MM.1S (cell line): ENCODE results near the gene CABLES1.

Experiments used
- DNase-seq: peaks from one replicate; pipeline ENCODE4 v3.0.0-alpha.2; 2015
- H2AFZ ChIP-seq: fragments of 300-600 bp; sonication (generic); 2 replicates; pipeline ENCODE4 v1.6.0; 2016; ENCODE audit warnings: antibody characterized with exemption, low read length
- H3F3A ChIP-seq: fragments of 300-600 bp; sonication (generic); 2 replicates; pipeline ENCODE4 v1.6.1; 2016; ENCODE audit warnings: mild to moderate bottlenecking, antibody characterized with exemption, low read length, moderate library complexity, mixed read lengths; ENCODE audit not compliant: insufficient read depth
- H3K27ac ChIP-seq: fragments of 300-600 bp; sonication (generic); 2 replicates; pipeline ENCODE4 v1.5.1; 2016; ENCODE audit warnings: mild to moderate bottlenecking, low read length
- H3K27me3 ChIP-seq: fragments of 300-600 bp; sonication (generic); replicated peaks from 2 replicates; pipeline ENCODE4 v1.6.0; 2016; ENCODE audit warnings: low read length; ENCODE audit not compliant: insufficient read depth
- H3K36me3 ChIP-seq: fragments of 300-600 bp; sonication (generic); replicated peaks from 2 replicates; pipeline ENCODE4 v1.6.1; 2016; ENCODE audit warnings: mild to moderate bottlenecking, low read length, mixed read lengths; ENCODE audit not compliant: insufficient read depth
- H3K4me1 ChIP-seq: fragments of 300-600 bp; sonication (generic); 2 replicates; pipeline ENCODE4 v1.6.1; 2016; ENCODE audit warnings: low read length, mixed read lengths
- H3K4me2 ChIP-seq: fragments of 300-600 bp; sonication (generic); 2 replicates; pipeline ENCODE4 v1.6.0; 2016; ENCODE audit warnings: low read depth, low read length
- H3K4me3 ChIP-seq: fragments of 300-600 bp; sonication (generic); 2 replicates; pipeline ENCODE4 v1.5.1; 2016; ENCODE audit warnings: low read length, mixed read lengths
- H3K79me2 ChIP-seq: fragments of 300-600 bp; sonication (generic); 2 replicates; pipeline ENCODE4 v1.6.1; 2016; ENCODE audit warnings: mixed run types, low read length, mixed read lengths
- H3K9ac ChIP-seq: fragments of 300-600 bp; sonication (generic); 2 replicates; pipeline ENCODE4 v1.6.1; 2016; ENCODE audit warnings: low read length, mixed read lengths
- H3K9me2 ChIP-seq: fragments of 300-600 bp; sonication (generic); replicated peaks from 2 replicates; pipeline ENCODE4 v1.6.1; 2016; ENCODE audit warnings: mild to moderate bottlenecking, low read length, mixed read lengths; ENCODE audit not compliant: insufficient read depth
- H3K9me3 ChIP-seq: fragments of 300-600 bp; sonication (generic); replicated peaks from 2 replicates; pipeline ENCODE4 v1.6.1; 2016; ENCODE audit warnings: mild to moderate bottlenecking, low read length, mixed read lengths; ENCODE audit not compliant: insufficient read depth
- H4K20me1 ChIP-seq: fragments of 300-600 bp; sonication (generic); 2 replicates; pipeline ENCODE4 v1.6.1; 2016; ENCODE audit warnings: mild to moderate bottlenecking, low read length, moderate library complexity, mixed read lengths; ENCODE audit not compliant: insufficient read depth
- CTCF ChIP-seq: fragments of 300-600 bp; sonication (generic); IDR thresholded peaks from 2 replicates; pipeline ENCODE4 v1.5.1; 2016; ENCODE audit warnings: antibody characterized with exemption, low read length, mixed read lengths
- EZH2 ChIP-seq: fragments of 300-600 bp; sonication (generic); optimal IDR thresholded peaks from 2 replicates; pipeline ENCODE3; 2017; ENCODE audit warnings: low read depth, mild to moderate bottlenecking, antibody characterized with exemption, low read length, mixed read lengths
- EZH2phosphoT487 ChIP-seq: fragments of 300-600 bp; sonication (generic); IDR thresholded peaks from 2 replicates; pipeline ENCODE4 v1.6.1; 2018; ENCODE audit warnings: antibody characterized with exemption, low read length

The CABLES1 gene

GRCh38 chr18:23179416-23179815 lies 44.1 kb downstream of the CABLES1 start:
- Histone ChIP-seq H3K4me3 (no peak overlapping the region), H4K20me1 (no peaks in the 10 kb centered on the region), H3K27ac (no peak overlapping the region), H2AFZ (no peak overlapping the region), H3K9me2 (no peaks in the 10 kb centered on the region), H3K9ac (no peak overlapping the region), H3K79me2 (peaks cover 97% of the 10 kb centered on the region), H3K4me1 (no peaks in the 10 kb centered on the region), H3K4me2 (no peak overlapping the region), H3K9me3 (no peaks in the 10 kb centered on the region), H3K36me3 (peaks cover 3% of the 10 kb centered on the region; the same call in 1 of the 2 replicates), H3F3A (no peaks in the 10 kb centered on the region), H3K27me3 (no peaks in the 10 kb centered on the region)
- no peak for DNase-seq
- TF ChIP-seq EZH2phosphoT487, result no peak
- no peak for TF ChIP-seq CTCF
- no peak for TF ChIP-seq EZH2

DNA sequence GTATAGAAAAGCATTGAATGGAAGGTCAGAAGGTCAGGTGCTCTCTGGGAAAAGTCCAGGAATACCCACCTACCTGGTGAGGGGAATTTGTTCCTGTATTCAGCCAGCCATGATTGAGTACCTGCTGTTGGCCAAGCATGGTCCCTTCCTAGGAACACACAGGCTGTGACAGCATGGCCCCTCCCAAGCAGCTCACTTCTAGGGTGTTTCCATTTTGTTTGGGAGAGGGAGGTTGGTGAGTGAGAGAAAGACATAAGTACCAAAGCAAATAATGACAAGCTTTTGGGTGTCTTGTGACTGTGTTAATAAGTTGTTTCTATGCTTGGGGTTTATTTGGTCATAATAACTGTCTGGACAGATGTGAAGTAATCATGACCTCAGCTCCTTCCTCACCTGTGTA lies 46.3 kb downstream of the CABLES1 start:
- Histone ChIP-seq H3K9ac (no peak overlapping the region), H3K27ac (no peak overlapping the region), H3K27me3 (no peaks in the 10 kb centered on the region), H3K4me3 (no peak overlapping the region), H2AFZ (no peak overlapping the region), H3K9me2 (no peaks in the 10 kb centered on the region), H3K9me3 (no peaks in the 10 kb centered on the region), H4K20me1 (no peaks in the 10 kb centered on the region), H3K4me2 (no peak overlapping the region), H3K4me1 (no peaks in the 10 kb centered on the region), H3K36me3 (0 out of 2 replicates have a peak, but pooled peaks cover 3% of the 10 kb centered on the region), H3F3A (no peaks in the 10 kb centered on the region), H3K79me2 (peaks cover 98% of the 10 kb centered on the region)
- DNase-seq, result no peak
- TF ChIP-seq CTCF, result no peak

GRCh38 chr18:23182606-23183005 lies 47.3 kb downstream of the CABLES1 start:
- DNase-seq, result no peak
- Histone ChIP-seq H3K27ac (no peak overlapping the region), H4K20me1 (no peaks in the 10 kb centered on the region), H2AFZ (no peak overlapping the region), H3K4me2 (no peak overlapping the region), H3K4me3 (no peak overlapping the region), H3K27me3 (no peaks in the 10 kb centered on the region), H3K36me3 (no peaks in the 10 kb centered on the region), H3K9me3 (no peaks in the 10 kb centered on the region), H3K9me2 (no peaks in the 10 kb centered on the region), H3K79me2 (peaks cover 97% of the 10 kb centered on the region), H3K9ac (no peak overlapping the region), H3F3A (no peaks in the 10 kb centered on the region; the same call in 1 of the 2 replicates), H3K4me1 (no peaks in the 10 kb centered on the region)
- TF ChIP-seq EZH2 (no peak), EZH2phosphoT487 (no peak), CTCF (no peak)
